Measurements from ENCODE around the gene SMAP2.

DNA sequence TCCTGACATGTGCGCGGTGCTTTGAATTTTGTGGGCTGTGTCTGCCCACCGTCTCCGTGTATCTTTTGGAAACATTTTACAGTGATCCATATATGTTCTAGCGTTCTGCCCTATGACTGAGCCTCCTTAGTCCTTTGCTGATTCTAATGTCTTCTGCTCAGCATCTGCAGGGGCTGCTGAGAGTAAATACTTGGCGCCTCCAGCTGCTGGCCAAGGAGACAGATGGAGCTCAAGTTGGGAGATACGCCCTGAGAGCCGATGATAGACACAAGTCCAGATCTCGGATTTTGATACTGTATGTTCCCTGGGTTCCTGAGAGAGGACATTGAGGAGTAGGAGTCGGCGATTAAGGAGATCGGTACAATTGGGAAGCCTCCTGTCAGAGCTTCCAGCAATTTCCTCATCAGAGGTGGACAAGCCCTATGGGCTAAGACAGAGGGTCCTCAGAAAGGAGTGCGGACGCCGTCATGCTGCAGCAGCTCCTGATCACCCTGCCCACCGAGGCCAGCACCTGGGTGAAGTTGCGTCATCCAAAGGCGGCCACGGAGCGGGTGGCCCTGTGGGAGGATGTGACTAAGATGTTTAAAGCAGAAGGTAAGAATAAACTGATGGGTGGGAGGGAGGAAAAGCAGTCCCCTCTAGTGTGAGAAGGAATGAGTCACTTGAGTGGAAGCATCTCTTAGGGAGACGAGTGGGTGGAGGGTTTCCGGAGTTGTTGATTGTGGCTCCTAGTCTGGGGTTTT lies 77.1 kb downstream of the SMAP2 start:
- TF ChIP-seq, protein P1, sequence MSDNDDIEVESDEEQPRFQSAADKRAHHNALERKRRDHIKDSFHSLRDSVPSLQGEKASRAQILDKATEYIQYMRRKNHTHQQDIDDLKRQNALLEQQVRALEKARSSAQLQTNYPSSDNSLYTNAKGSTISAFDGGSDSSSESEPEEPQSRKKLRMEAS (IDR thresholded peaks at IDR 0.05) = no peak
- TF ChIP-seq CREB1 (IDR thresholded peaks at IDR 0.05; ENCODE audit: low read depth) (no peak), EP300 (IDR thresholded peaks at IDR 0.05; ENCODE audit: borderline replicate concordance) (no peak), TCF12 (IDR thresholded peaks at IDR 0.05; ENCODE audit: low read depth) (no peak), YY1 (IDR thresholded peaks at IDR 0.05; ENCODE audit: low read depth) (no peak), FOXM1 (IDR thresholded peaks at IDR 0.05; ENCODE audit: borderline replicate concordance, low read depth) (no peak), CEBPB (IDR thresholded peaks at IDR 0.05) (no peak)
- TF ChIP-seq, protein P2, sequence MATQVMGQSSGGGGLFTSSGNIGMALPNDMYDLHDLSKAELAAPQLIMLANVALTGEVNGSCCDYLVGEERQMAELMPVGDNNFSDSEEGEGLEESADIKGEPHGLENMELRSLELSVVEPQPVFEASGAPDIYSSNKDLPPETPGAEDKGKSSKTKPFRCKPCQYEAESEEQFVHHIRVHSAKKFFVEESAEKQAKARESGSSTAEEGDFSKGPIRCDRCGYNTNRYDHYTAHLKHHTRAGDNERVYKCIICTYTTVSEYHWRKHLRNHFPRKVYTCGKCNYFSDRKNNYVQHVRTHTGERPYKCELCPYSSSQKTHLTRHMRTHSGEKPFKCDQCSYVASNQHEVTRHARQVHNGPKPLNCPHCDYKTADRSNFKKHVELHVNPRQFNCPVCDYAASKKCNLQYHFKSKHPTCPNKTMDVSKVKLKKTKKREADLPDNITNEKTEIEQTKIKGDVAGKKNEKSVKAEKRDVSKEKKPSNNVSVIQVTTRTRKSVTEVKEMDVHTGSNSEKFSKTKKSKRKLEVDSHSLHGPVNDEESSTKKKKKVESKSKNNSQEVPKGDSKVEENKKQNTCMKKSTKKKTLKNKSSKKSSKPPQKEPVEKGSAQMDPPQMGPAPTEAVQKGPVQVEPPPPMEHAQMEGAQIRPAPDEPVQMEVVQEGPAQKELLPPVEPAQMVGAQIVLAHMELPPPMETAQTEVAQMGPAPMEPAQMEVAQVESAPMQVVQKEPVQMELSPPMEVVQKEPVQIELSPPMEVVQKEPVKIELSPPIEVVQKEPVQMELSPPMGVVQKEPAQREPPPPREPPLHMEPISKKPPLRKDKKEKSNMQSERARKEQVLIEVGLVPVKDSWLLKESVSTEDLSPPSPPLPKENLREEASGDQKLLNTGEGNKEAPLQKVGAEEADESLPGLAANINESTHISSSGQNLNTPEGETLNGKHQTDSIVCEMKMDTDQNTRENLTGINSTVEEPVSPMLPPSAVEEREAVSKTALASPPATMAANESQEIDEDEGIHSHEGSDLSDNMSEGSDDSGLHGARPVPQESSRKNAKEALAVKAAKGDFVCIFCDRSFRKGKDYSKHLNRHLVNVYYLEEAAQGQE (IDR thresholded peaks at IDR 0.05; ENCODE audit: low read depth) = no peak
- TF ChIP-seq, protein P3, sequence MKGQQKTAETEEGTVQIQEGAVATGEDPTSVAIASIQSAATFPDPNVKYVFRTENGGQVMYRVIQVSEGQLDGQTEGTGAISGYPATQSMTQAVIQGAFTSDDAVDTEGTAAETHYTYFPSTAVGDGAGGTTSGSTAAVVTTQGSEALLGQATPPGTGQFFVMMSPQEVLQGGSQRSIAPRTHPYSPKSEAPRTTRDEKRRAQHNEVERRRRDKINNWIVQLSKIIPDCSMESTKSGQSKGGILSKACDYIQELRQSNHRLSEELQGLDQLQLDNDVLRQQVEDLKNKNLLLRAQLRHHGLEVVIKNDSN (IDR thresholded peaks at IDR 0.05) = no peak

Data from Ishikawa (cell line).